ENCODE measurements around the gene NDN. TPM values are rescaled to one million over a fixed set of nuclear protein-coding genes. Genes with fewer than 3 reads are reported as not detected.

The NDN gene
- total and polyA plus RNA-seq, 2 experiments from 2014 or later, result 168 to 211 TPM

GRCh38 chr15:23647001-23647295, 40.2 kb downstream of the NDN start:
- H4K20me1 ChIP-seq (ENCODE audit: insufficient read depth, poor library complexity, severe bottlenecking), result no peaks in the 10 kb centered on the region
- no peak overlapping the region for H2AFZ ChIP-seq
- no peaks in the 10 kb centered on the region for H3K27me3 ChIP-seq
- no peak overlapping the region for H3K27ac ChIP-seq
- no peak for DNase-seq (ENCODE audit: low spot score)
- H3K9me3 ChIP-seq (ENCODE audit: low read depth), result no peaks in the 10 kb centered on the region
- no peaks in the 10 kb centered on the region for H3K9me2 ChIP-seq (replicated peaks; ENCODE audit: insufficient read depth)
- WGBS (ENCODE audit: low lambda C conversion rate, missing lambda C conversion rate), result 89% methylated on average over 8 of the region's 17 CpGs
- no peaks in the 10 kb centered on the region for H3K79me2 ChIP-seq
- H3K36me3 ChIP-seq (replicated peaks; ENCODE audit: insufficient read depth, low read depth), result no peaks in the 10 kb centered on the region
- peak overlapping the region; percentile 79 for H3K4me2 ChIP-seq
- peak overlapping the region; percentile 55 for H3K4me3 ChIP-seq
- no peaks in the 10 kb centered on the region for H3K4me1 ChIP-seq (ENCODE audit: insufficient read depth)
- TF ChIP-seq EZH2 (IDR thresholded peaks at IDR 0.05; ENCODE audit: borderline replicate concordance) (no peak), CTCF (IDR thresholded peaks at IDR 0.05; ENCODE audit: poor library complexity) (no peak), EZH2phosphoT487 (IDR thresholded peaks at IDR 0.05; ENCODE audit: low read depth, severe bottlenecking, unreplicated experiment) (no peak)

- H3K36me3 ChIP-seq (replicated peaks; ENCODE audit: insufficient read depth, low read depth), result no peaks in the 10 kb centered on the region
- H3K4me3 ChIP-seq, result no peak overlapping the region
- H3K79me2 ChIP-seq, result no peaks in the 10 kb centered on the region
- H4K20me1 ChIP-seq (ENCODE audit: insufficient read depth, poor library complexity, severe bottlenecking), result no peaks in the 10 kb centered on the region
- peak overlapping the region; percentile 79 for H3K4me2 ChIP-seq
- H3K27me3 ChIP-seq, result no peaks in the 10 kb centered on the region
- TF ChIP-seq EZH2 (IDR thresholded peaks at IDR 0.05; ENCODE audit: borderline replicate concordance) (no peak), EZH2phosphoT487 (IDR thresholded peaks at IDR 0.05; ENCODE audit: low read depth, severe bottlenecking, unreplicated experiment) (no peak), CTCF (IDR thresholded peaks at IDR 0.05; ENCODE audit: poor library complexity) (no peak)
- DNase-seq (ENCODE audit: low spot score), result peak; percentile 27
- no peaks in the 10 kb centered on the region for H3K4me1 ChIP-seq (ENCODE audit: insufficient read depth)
- H3K9me3 ChIP-seq (ENCODE audit: low read depth), result no peaks in the 10 kb centered on the region
- no peak overlapping the region for H3K27ac ChIP-seq
- 93% methylated on average over 31 of the region's 51 CpGs for WGBS (ENCODE audit: low lambda C conversion rate, missing lambda C conversion rate)
- no peak overlapping the region for H2AFZ ChIP-seq
- no peaks in the 10 kb centered on the region for H3K9me2 ChIP-seq (replicated peaks; ENCODE audit: insufficient read depth)
Measured at GRCh38 chr15:23646165-23647000, 40.7 kb downstream of the NDN start.

- no peaks in the 10 kb centered on the region for H3K4me1 ChIP-seq (ENCODE audit: insufficient read depth)
- TF ChIP-seq EZH2phosphoT487 (IDR thresholded peaks at IDR 0.05; ENCODE audit: low read depth, severe bottlenecking, unreplicated experiment), result no peak
- no peak for TF ChIP-seq EZH2 (IDR thresholded peaks at IDR 0.05; ENCODE audit: borderline replicate concordance)
- TF ChIP-seq CTCF (IDR thresholded peaks at IDR 0.05; ENCODE audit: poor library complexity), result peak; percentile 46
- no peaks in the 10 kb centered on the region for H3K79me2 ChIP-seq
- no peak overlapping the region for H2AFZ ChIP-seq
- peak; percentile 47 for DNase-seq (ENCODE audit: low spot score)
- H3K4me3 ChIP-seq, result no peak overlapping the region
- H3K9me3 ChIP-seq (ENCODE audit: low read depth), result no peaks in the 10 kb centered on the region
- no peaks in the 10 kb centered on the region for H3K36me3 ChIP-seq (replicated peaks; ENCODE audit: insufficient read depth, low read depth)
- H3K27me3 ChIP-seq, result no peaks in the 10 kb centered on the region
- H4K20me1 ChIP-seq (ENCODE audit: insufficient read depth, poor library complexity, severe bottlenecking), result no peaks in the 10 kb centered on the region
- H3K27ac ChIP-seq, result no peak overlapping the region
- no peaks in the 10 kb centered on the region for H3K9me2 ChIP-seq (replicated peaks; ENCODE audit: insufficient read depth)
- WGBS (ENCODE audit: low lambda C conversion rate, missing lambda C conversion rate), result 84% methylated on average over 24 of the region's 40 CpGs
- no peak overlapping the region for H3K4me2 ChIP-seq
Measured at GRCh38 chr15:23645371-23646164, 41.5 kb downstream of the NDN start.
